A549 (cell line): ENCODE results near the gene MDC1.

ENCODE experiments used
- EP300 ChIP-seq, 2 experiments: fragments of >200 bp; sonication (Bioruptor Twin); formaldehyde crosslinking; IDR thresholded peaks; 2 replicates in 1 of 2; 3 replicates in 1 of 2; pipeline ENCODE4 v1.6.1; 2016 to 2017
- FOSL2 ChIP-seq, 2 experiments: fragments of 450-650 bp in 1 of 2; fragments of >200 bp in 1 of 2; sonication (Bioruptor Twin) in 1 of 2; formaldehyde crosslinking; IDR thresholded peaks; 2 replicates each; pipeline versions ENCODE4 v1.5.0 to v1.6.1; 2016 to 2020; ENCODE audit warnings: mild to moderate bottlenecking in 1 of 2, moderate library complexity in 1 of 2
- HOXB13 ChIP-seq: fragments of 250-450 bp; sonication (Bioruptor Pico); IDR thresholded peaks from 2 replicates; pipeline ENCODE4 v1.5.0; 2020; ENCODE audit warnings: low read depth, mild to moderate bottlenecking, moderate library complexity
- MAFK ChIP-seq: fragments of 450-650 bp; IDR thresholded peaks from 2 replicates; pipeline ENCODE4 v1.6.1; 2014; ENCODE audit not compliant: partially characterized antibody
- POLR2A ChIP-seq: IDR thresholded peaks from 2 replicates; pipeline ENCODE4 v1.6.1; 2012; ENCODE audit warnings: mild to moderate bottlenecking, low read length
- RAD21 ChIP-seq, 2 experiments: fragments of >200 bp in 1 of 2; sonication (Bioruptor Twin) in 1 of 2; formaldehyde crosslinking in 1 of 2; IDR thresholded peaks in 1 of 2; conservative IDR thresholded peaks in 1 of 2; 2 replicates in 1 of 2; 3 replicates in 1 of 2; pipeline ENCODE4 v1.6.1; 2012 to 2018; ENCODE audit warnings: inconsistent platforms in 1 of 2
- SREBF2 ChIP-seq: fragments of 450-650 bp; IDR thresholded peaks from 2 replicates; pipeline ENCODE4 v1.6.1; 2014; ENCODE audit warnings: mild to moderate bottlenecking, moderate library complexity
- TF ChIP-seq, protein P1 (sequence below): fragments of >200 bp; sonication (Bioruptor Twin); formaldehyde crosslinking; IDR thresholded peaks from 3 replicates; pipeline ENCODE4 v1.5.1; 2016
- TF ChIP-seq, protein P2 (sequence below): IDR thresholded peaks from 2 replicates; pipeline ENCODE4 v1.6.1; 2012
- TF ChIP-seq, protein P3 (sequence below): IDR thresholded peaks from 2 replicates; pipeline ENCODE4 v1.6.1; 2012
- TF ChIP-seq, protein P4 (sequence below): IDR thresholded peaks from 2 replicates; pipeline ENCODE4 v1.6.1; 2012; ENCODE audit warnings: low read depth, borderline replicate concordance
- TF ChIP-seq, protein P5 (sequence below): fragments of 150-350 bp; IDR thresholded peaks from 2 replicates; pipeline ENCODE4 v1.6.1; 2014; ENCODE audit warnings: low read depth, mild to moderate bottlenecking, low read length

DNA sequence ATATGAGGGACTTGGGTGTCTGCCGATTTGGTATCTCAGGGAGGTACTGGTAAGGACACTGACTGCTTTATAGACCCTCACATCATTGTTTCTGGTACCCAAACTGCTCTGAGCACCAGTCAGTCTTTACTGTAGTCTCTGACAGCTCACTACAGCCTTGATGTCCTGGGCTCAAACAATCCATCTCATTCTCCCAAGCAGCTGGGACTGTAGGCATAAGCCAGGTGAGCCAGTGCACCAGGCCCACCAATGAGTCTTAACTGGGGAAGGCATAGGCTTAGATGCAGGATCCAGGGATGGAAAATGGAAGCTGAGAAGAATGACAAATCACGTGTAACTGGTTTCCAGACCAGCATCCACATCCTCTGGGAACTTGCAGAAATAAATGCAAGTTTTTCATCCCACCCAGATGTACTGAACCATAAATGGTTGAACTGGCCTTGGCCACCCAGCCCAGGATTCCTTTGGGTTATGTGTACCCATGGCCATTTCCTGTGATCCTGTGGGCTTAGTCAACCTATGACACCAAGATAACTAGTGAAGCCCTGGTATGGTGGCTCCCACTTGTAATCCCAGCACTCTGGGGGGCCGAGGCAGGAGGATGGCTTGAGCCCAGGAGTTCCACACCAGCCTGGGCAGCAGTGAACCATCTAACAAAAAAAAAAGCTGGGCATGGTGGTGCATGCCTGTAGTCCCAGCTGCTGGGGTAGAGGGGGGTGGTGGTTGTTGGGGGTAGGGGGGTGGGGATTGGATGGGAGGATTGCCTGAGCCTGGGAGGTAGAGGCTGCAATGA is 8.8 kb upstream of the MDC1 start:
- TF ChIP-seq EP300 (IDR thresholded peaks at IDR 0.05) (no peak), FOSL2 (IDR thresholded peaks at IDR 0.05) (no peak), FOSL2 (CRISPR knock-in tag; IDR thresholded peaks at IDR 0.05) (no peak), RAD21 (conservative IDR thresholded peaks at IDR 0.05 in 1 of 2, IDR thresholded peaks at IDR 0.05 in 1 of 2) (no peak), HOXB13 (CRISPR knock-in tag) (no peak), POLR2A (no peak), MAFK (no peak), SREBF2 (no peak)
- TF ChIP-seq, protein P1, sequence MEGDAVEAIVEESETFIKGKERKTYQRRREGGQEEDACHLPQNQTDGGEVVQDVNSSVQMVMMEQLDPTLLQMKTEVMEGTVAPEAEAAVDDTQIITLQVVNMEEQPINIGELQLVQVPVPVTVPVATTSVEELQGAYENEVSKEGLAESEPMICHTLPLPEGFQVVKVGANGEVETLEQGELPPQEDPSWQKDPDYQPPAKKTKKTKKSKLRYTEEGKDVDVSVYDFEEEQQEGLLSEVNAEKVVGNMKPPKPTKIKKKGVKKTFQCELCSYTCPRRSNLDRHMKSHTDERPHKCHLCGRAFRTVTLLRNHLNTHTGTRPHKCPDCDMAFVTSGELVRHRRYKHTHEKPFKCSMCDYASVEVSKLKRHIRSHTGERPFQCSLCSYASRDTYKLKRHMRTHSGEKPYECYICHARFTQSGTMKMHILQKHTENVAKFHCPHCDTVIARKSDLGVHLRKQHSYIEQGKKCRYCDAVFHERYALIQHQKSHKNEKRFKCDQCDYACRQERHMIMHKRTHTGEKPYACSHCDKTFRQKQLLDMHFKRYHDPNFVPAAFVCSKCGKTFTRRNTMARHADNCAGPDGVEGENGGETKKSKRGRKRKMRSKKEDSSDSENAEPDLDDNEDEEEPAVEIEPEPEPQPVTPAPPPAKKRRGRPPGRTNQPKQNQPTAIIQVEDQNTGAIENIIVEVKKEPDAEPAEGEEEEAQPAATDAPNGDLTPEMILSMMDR: no peak
- TF ChIP-seq, protein P2, sequence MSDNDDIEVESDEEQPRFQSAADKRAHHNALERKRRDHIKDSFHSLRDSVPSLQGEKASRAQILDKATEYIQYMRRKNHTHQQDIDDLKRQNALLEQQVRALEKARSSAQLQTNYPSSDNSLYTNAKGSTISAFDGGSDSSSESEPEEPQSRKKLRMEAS: no peak
- TF ChIP-seq, protein P3, sequence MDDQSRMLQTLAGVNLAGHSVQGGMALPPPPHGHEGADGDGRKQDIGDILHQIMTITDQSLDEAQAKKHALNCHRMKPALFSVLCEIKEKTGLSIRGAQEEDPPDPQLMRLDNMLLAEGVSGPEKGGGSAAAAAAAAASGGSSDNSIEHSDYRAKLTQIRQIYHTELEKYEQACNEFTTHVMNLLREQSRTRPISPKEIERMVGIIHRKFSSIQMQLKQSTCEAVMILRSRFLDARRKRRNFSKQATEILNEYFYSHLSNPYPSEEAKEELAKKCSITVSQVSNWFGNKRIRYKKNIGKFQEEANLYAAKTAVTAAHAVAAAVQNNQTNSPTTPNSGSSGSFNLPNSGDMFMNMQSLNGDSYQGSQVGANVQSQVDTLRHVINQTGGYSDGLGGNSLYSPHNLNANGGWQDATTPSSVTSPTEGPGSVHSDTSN: peak; percentile 67; the same call in 1 of the 2 replicates
- TF ChIP-seq, protein P4, sequence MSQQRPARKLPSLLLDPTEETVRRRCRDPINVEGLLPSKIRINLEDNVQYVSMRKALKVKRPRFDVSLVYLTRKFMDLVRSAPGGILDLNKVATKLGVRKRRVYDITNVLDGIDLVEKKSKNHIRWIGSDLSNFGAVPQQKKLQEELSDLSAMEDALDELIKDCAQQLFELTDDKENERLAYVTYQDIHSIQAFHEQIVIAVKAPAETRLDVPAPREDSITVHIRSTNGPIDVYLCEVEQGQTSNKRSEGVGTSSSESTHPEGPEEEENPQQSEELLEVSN: no peak
- TF ChIP-seq, protein P5, sequence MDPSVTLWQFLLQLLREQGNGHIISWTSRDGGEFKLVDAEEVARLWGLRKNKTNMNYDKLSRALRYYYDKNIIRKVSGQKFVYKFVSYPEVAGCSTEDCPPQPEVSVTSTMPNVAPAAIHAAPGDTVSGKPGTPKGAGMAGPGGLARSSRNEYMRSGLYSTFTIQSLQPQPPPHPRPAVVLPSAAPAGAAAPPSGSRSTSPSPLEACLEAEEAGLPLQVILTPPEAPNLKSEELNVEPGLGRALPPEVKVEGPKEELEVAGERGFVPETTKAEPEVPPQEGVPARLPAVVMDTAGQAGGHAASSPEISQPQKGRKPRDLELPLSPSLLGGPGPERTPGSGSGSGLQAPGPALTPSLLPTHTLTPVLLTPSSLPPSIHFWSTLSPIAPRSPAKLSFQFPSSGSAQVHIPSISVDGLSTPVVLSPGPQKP: no peak
